DMS114 treated with DMSO at 0.1 percent for 48 hours (cell line): Measurements from ENCODE around the gene KCNMB2.
"Not testable (repeated sequence)": the region's sequence is repeated elsewhere in the genome, so short reads cannot be mapped to it uniquely, and the experiment has no call there.

Experiments
- DNase-seq: peaks from one replicate; lab custom pipeline; 2025; ENCODE audit not compliant: unreplicated experiment; lab: John Stamatoyannopoulos, UW

KCNMB2 gene

GRCh38 chr3:178518660-178519396 is 17.4 kb upstream of the KCNMB2 start:
- DNase-seq = no peak

- no peak for DNase-seq
Observed at GRCh38 chr3:178519701-178520100, 16.5 kb upstream of the KCNMB2 start.

GRCh38 chr3:178520451-178520850 is 15.8 kb upstream of the KCNMB2 start:
- no peak for DNase-seq

GRCh38 chr3:178522200-178523052 is 13.8 kb upstream of the KCNMB2 start:
- DNase-seq = no peak

- DNase-seq = no peak
Observed at GRCh38 chr3:178525251-178525650, 11.0 kb upstream of the KCNMB2 start.

- no peak for DNase-seq
Observed at GRCh38 chr3:178526291-178526690, 9.9 kb upstream of the KCNMB2 start.

- no peak for DNase-seq
Observed at GRCh38 chr3:178527981-178528380, 8.3 kb upstream of the KCNMB2 start.

GRCh38 chr3:178529606-178530225 is 6.5 kb upstream of the KCNMB2 start:
- DNase-seq = no peak

GRCh38 chr3:178532476-178532875 is 3.8 kb upstream of the KCNMB2 start:
- no peak for DNase-seq

- no peak for DNase-seq
Observed at GRCh38 chr3:178537122-178537705, 978 bp downstream of the KCNMB2 start.

- DNase-seq = no peak
Observed at GRCh38 chr3:178538056-178538455, 1.8 kb downstream of the KCNMB2 start.

- DNase-seq = no peak
Observed at GRCh38 chr3:178540184-178540583, 3.9 kb downstream of the KCNMB2 start.

GRCh38 chr3:178545337-178545736 is 9.1 kb downstream of the KCNMB2 start:
- no peak for DNase-seq

GRCh38 chr3:178546079-178546478 is 9.8 kb downstream of the KCNMB2 start:
- DNase-seq = no peak

GRCh38 chr3:178549426-178549825 is 13.2 kb downstream of the KCNMB2 start:
- DNase-seq = not testable (repeated sequence)

- DNase-seq = no peak
Observed at GRCh38 chr3:178551916-178552321, 15.7 kb downstream of the KCNMB2 start.

- no peak for DNase-seq
Observed at GRCh38 chr3:178558637-178559036, 22.4 kb downstream of the KCNMB2 start.

GRCh38 chr3:178560759-178561158 is 24.5 kb downstream of the KCNMB2 start:
- DNase-seq = no peak

- DNase-seq = no peak
Observed at GRCh38 chr3:178561239-178561638, 25.0 kb downstream of the KCNMB2 start.

GRCh38 chr3:178562143-178562946 is 26.1 kb downstream of the KCNMB2 start:
- no peak for DNase-seq

GRCh38 chr3:178562947-178563232 is 26.7 kb downstream of the KCNMB2 start:
- DNase-seq = no peak
